Adrenal gland (tissue), 5 donors: ENCODE measurements around the gene SRPK2.

Experiments
- POLR2A ChIP-seq, 2 donors: fragments of 450-650 bp; IDR thresholded peaks; one replicate each; pipeline ENCODE4 v1.6.1; 2017; ENCODE audit warnings: antibody characterized with exemption in 2 of 2, mild to moderate bottlenecking in 2 of 2, moderate library complexity in 1 of 2
- TF ChIP-seq, protein P1 (sequence below), 6 experiments: fragments of 450-650 bp in 4 of 6; fragments of 200-600 bp in 2 of 6; sonication (generic) in 1 of 6; IDR thresholded peaks; 1 replicate in 5 of 6; 2 replicates in 1 of 6; pipeline versions ENCODE4 v1.5.1 to v1.8.0; 2016 to 2021; ENCODE audit warnings: antibody characterized with exemption in 6 of 6, mild to moderate bottlenecking in 2 of 6, moderate library complexity in 1 of 6
- donor health status: DM: no; HTN: no; CAD: no.

DNA sequence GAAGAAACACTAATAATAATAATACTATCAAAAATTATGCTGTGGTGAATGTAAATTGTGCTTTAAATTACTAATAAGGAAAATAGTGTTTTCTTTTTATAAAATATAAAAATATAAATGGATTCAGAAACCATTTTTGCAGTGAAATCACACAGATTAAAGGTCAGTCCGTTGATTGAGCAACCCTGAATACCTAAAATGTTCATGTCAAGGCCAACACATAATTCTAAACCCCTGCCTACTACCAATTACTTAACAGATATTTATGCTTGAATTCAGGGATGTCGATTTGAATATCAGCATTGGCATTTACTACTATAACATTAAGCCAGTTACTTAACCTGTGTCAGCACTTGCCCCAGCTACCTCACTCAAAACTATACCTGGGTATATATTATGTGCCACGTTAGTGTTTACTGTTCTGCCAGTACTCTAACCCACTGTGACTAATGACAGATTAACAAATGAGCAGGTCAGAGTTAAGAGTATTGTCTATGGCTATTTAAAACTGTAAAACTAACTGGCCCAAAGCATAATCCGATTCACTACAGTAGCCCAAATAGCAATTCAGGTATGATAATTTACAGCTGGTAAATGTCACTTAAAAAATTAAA, 209.7 kb downstream of the SRPK2 start:
- TF ChIP-seq, protein P1, sequence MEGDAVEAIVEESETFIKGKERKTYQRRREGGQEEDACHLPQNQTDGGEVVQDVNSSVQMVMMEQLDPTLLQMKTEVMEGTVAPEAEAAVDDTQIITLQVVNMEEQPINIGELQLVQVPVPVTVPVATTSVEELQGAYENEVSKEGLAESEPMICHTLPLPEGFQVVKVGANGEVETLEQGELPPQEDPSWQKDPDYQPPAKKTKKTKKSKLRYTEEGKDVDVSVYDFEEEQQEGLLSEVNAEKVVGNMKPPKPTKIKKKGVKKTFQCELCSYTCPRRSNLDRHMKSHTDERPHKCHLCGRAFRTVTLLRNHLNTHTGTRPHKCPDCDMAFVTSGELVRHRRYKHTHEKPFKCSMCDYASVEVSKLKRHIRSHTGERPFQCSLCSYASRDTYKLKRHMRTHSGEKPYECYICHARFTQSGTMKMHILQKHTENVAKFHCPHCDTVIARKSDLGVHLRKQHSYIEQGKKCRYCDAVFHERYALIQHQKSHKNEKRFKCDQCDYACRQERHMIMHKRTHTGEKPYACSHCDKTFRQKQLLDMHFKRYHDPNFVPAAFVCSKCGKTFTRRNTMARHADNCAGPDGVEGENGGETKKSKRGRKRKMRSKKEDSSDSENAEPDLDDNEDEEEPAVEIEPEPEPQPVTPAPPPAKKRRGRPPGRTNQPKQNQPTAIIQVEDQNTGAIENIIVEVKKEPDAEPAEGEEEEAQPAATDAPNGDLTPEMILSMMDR (IDR thresholded peaks at IDR 0.05), result no peak
- no peak for TF ChIP-seq POLR2A (IDR thresholded peaks at IDR 0.05)
